Stimulated activated CD4-positive, alpha-beta T cell treated with anti-CD3 and anti-CD28 coated beads, TNF-alpha, amount 100 ng/mL, for 48 hours (primary cell): Measurements from ENCODE around the gene RAB40B.

Experiments used
- DNase-seq, 3 donors: peaks; one replicate each; pipeline ENCODE4 v3.0.0-alpha.2; 2020; ENCODE audit warnings: low read depth in 3 of 3

Gene RAB40B

GRCh38 chr17:82649501-82650261 is 48.8 kb downstream of the RAB40B start:
- DNase-seq = no peak

GRCh38 chr17:82648742-82649331 is 49.7 kb downstream of the RAB40B start:
- DNase-seq = peak in 1 of 3 donors; percentile 8

DNA sequence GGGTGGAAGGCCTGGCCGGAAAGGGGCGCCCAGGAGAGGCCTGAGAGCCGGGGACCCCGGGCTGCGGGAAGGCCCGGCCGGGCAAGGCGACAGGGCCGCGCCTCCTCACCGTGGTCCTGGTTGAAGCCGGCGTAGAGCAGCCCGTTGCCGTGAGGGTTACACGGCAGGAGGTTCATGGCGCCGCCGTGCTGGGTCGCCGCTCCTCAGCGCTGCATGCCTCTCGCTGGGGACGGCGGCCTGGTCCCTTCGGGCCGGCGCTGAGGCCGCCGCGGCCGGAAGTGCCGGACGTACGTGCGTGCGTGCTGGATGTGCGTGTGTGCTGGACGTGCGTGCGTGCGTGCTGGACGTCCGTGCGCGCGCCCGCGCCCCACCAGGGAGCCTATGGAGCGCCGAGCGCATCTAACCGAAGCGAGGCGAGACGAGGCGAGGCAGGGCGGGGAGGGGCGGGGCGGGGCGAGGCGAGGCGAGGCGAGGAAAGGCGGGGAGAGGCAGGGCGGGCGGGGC is 50.3 kb downstream of the RAB40B start, which contains the start of gene WDR45B:
TSS of gene WDR45B (minus strand) at position 280 of the 504 bp plus-strand sequence. CDS start at position 176, 104 bp downstream.
- peak; percentile 77 to 88 (median 86) for DNase-seq

DNA sequence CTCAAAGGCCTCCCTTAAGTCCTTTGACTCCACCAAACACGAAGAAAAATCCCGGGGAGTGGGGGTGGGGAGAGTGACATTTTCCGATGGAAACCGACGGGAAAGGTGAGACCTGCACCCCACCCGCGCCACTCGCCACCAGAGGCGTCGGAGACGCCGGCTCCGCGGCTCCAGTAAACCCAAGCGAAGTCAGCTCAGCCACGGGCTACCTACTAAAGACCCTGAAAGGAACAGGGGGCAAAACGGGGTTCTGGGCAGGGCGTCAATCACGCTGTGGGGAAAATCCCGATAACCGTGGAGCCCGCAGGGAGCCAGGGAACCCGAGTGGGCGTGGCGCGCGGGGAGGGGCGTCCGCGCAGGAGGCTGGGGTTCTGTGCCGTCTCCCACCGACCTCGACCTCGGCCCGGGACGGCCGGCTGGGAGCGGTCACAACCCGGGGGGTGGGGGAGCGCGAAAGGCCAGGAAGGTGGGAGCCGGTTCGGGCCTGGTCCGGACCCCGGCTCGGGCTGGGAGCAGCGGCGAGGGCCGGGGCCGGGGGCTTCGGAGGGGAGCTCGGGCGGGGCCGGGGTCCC is 50.8 kb downstream of the RAB40B start:
- DNase-seq = peak; percentile 17 to 27 (median 18)

DNA sequence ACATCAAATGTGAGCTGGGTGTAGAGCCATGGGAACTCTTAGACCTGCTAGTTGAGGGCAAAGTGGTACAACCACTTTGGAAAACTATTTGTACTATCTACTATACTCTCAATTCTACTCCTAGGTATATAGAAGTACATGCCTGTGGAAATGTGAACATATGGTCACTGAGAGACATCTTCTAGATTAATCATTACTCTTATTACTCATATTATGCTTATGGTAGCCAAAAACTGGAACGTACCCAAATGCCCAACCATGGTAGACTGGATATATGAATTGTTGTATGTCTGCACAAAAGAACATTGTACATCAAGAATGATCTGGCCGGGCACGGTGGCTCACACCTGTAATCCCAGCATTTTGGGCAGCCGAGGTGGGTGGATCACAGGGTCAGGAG is 53.0 kb downstream of the RAB40B start:
- no peak for DNase-seq

DNA sequence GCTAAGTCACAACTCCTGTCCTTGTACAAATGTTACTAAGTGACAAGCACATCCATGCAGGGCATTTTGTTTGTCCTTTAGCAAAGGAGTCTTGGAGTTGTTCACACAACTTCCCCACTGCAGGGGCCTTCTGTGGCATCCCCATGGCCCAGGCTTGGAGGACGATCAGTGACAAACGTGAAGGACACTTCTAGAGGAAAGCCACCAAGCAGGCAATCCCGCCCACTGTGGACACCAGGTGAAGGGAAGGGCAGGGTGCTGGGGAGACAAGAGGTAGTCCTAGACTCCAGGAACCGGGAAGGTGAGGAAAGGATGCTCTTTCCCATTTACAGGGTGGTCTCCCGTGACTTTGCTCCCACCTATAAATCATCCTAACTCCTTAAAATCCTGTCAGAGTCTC is 54.4 kb downstream of the RAB40B start:
- DNase-seq = no peak

GRCh38 chr17:82642022-82642421 is 56.5 kb downstream of the RAB40B start:
- no peak for DNase-seq

GRCh38 chr17:82640036-82640435 is 58.5 kb downstream of the RAB40B start:
- no peak for DNase-seq

DNA sequence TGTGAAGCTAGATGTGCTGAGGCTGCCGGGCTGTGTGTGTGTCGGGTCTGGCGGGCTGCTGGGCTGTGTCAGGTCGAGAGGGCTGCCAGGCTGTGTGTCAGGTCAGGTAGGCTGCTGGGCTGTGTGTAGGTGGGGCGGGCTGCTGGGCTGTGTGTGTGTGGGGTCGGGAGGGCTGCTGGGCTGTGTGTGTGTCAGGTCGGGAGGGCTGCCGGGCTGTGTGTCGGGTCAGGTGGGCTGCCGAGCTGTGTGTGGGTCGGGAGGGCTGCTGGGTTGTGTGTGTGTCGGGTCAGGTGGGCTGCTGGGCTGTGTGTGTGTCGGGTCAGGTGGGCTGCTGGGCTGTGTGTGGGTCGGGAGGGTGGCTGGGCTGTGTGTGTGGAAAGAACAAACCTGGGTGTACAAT is 58.9 kb downstream of the RAB40B start:
- no peak for DNase-seq

DNA sequence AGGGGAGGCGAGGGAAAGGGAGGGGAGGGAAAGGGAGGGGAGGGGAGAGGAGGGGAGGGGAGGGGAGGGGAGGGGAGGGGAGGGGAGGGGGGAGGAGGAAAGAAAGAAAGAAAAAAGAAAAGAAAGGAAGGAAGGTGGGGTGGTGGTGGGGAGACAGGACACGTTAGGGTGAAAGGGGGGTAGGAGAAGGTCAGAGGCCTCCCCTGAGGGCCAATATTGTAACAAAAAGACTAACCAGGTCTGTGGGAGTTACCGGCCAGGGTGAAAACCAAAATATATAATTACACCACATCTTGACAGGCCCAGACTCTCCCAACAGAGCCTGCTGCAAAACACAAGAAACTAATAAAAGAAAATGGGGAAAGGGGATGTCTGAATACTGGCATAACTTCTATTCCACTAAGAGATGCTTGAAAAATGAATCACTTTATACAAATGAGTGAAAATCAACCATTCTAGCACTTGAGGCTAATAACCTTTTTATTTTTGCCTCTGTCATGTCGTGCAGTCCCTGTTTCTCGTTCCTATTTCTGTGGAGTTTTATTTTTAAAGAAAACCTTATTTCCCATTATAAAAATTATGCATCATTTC is 60.2 kb downstream of the RAB40B start:
- no peak for DNase-seq

DNA sequence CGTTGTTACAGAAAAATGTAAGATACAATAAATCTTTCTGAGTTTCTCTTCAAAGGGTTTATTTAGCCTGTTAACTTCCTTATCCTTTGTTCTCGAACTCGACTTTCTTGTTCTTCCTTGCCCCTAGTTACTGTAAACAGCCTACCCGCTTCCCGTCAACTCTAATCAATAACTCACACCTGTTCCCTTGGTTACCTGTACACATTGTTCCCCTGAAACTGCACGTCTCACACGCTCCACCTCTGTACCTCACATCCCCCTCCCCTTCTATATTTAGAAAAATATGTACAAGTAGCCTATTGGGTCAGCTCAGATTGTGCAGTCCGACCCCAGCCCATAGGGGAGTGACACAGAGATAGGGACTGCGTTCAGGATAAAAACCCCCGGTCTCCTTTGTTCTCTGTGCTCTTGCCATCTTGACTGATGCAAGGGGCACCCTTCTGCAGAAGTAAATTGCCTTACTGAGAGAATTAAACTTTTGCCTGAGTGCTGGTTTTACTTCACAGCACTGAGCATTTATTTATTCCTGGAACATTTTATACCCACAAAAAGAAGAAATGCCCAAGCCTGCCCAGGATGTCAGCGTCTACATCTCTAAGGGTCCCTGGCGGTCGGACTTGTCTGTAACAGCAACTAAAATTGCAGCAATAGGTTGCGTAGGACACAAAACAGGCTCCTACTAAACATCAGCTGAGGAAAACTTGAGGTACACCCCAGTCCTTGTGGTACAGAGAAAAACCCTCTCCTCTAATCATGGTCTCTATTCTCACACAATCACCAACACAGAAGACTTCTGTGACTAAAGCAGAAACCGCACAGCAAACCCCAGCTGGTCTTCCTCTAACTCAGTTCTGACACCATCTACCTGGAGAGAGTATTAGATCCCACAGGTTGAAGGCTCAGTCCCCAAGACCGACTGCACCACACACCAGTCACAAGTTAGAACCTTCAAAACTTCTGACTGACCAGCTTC is 61.6 kb downstream of the RAB40B start:
- DNase-seq = no peak

DNA sequence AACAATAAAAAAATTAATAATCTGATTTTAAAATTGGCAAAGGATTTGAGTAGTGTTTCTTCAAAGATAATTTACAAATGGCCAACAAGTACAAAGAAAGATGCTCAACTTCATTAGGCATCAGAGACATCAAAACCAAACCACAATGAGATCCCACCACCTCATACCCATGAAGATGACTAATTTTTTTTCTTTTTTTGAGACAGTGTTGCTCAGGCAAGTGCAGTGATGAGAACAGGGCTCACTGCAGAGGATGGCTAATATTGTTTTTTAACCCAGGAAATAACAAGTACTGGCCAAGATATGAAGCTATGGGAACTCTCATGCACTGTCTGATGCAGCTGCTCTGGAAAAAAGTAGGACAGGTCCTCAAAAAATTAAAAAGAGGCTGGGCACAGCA is 65.2 kb downstream of the RAB40B start:
- no peak for DNase-seq

- DNase-seq = no peak
Measured at GRCh38 chr17:82632451-82632850, 66.0 kb downstream of the RAB40B start.

DNA sequence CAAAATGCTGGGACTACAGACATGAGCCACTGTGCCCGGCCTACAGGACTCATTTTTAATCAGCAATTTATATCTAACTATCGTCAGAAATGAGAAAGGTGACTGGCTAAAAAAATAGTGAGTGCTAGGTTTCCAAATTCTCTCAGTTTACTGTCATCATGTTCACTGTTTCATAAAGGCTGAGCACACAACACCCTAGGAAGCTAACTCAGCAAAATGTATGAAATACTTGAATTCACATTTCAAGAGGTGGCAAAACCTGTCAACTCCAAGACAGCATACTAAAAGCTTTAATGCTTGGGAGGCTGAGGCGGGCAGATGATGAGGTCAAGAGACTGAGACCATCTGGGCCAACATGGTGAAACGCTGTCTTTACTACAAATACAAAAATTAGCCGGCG is 67.0 kb downstream of the RAB40B start:
- no peak for DNase-seq

DNA sequence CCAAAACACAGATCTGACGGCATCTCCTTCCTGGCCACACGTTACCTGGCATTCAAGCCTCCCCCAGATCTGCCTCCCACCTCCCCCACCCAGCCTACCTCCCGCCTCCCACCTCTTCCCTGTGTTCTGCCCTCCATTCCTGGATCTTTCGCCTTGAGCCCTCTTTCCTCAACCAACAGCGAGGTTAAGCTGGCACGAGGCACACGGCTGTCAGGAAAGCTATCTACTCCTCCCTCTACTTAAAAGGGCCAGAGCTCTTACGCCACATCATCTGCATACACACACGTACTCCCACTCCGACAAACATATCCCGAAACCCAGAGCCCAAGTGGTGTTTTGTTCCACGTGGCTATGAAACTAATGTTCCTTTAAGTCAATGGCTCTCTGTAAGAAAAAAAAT is 68.3 kb downstream of the RAB40B start:
- DNase-seq = no peak

GRCh38 chr17:82629748-82630147 is 68.8 kb downstream of the RAB40B start:
- no peak for DNase-seq

DNA sequence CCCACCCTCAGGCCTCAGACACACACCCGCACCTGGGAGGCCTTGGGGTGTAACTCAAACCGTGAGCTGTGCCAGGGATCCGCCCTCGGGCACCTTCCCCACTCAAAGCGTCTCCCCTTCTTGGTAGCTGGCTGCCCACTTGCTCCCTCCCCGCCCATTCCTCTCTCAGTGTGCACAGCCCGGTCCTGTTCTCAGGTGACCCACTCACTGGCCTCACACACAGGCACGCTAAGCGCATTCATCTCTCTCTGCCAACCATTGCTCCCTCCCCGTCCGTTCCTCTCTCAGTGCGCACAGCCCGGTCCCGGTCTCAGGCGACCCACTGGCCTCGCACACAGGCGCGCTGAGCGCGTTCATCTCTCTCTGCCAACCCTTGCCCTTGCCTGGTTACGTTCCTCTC is 71.1 kb downstream of the RAB40B start:
- no peak for DNase-seq

DNA sequence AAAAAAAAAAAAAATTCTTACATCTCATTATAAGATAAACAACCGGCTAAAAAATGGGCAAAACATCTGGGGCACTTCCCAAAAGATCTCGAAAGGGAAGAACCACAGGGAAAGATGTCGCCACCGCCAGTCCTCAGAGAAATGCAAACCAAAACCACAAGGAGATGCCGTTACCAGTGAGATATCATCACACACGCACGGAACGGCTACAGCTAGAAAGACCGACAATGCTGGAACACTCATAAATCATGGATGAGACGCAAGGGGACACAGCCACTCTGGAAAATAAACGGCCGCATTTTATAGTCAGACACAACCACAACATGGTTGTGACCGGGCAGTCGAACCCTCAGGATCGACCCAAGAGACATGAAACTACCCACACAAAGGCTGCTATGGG is 74.8 kb downstream of the RAB40B start:
- no peak for DNase-seq

DNA sequence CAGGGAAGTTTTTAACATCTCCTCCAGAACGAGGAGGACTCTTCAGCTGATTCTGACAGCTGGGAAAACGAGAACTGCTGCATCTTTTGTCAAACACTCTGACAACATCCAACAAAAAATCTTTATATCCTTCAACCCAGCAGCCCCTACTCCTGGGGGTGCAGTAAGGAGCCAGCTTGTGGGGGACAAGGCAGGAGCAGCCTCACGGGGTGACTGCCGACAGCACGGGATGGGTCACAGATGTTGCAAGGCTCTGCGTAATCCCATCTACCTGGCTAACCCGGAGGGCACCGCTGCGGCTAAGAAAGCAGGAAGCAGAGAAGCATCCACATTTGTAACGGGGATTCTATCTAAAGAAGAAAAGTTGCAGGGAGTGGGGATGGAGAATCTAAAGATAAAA is 78.9 kb downstream of the RAB40B start:
- no peak for DNase-seq

DNA sequence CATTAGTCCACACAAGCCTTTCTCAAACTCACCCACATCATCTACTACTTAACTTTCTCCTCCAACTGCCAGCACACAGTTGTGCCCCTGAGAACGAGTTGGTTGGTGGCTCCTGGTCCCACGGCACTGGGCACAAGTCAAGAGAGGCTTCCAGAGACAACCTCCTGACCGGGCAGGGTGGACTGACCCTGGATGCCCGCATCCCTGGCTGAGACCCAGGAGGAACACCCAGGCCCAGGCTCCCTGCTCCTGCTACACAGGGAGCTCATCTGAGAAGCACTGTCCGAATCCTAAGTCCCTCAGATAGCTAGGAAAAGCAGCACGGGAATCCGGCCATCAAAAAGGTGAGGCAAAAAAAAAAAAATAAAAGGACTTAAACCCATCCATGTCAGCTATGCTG is 79.3 kb downstream of the RAB40B start:
- no peak for DNase-seq

GRCh38 chr17:82616021-82616711 is 82.3 kb downstream of the RAB40B start:
- DNase-seq = no peak
